Loucy (cell line): ENCODE data around the gene PPP2R3B.

Experiments used
- H2AFZ ChIP-seq: fragments of 200-600 bp; sonication (generic); 2 replicates; pipeline ENCODE4 v1.6.0; 2016; ENCODE audit warnings: antibody characterized with exemption, mild to moderate bottlenecking, low read length, moderate library complexity
- H3F3A ChIP-seq: fragments of 200-600 bp; 2 replicates; pipeline ENCODE4 v1.6.0; 2016; ENCODE audit warnings: antibody characterized with exemption, low read depth, mild to moderate bottlenecking
- H3K27me3 ChIP-seq: fragments of 200-600 bp; sonication (generic); 2 replicates; pipeline ENCODE4 v1.6.1; 2014; ENCODE audit warnings: low read length, mild to moderate bottlenecking; ENCODE audit not compliant: insufficient read depth, poor library complexity, severe bottlenecking
- H3K36me3 ChIP-seq: fragments of 200-600 bp; sonication (generic); 2 replicates; pipeline ENCODE4 v1.6.1; 2016; ENCODE audit warnings: low read length; ENCODE audit not compliant: insufficient read depth
- H3K4me1 ChIP-seq: fragments of 200-600 bp; sonication (generic); 2 replicates; pipeline ENCODE4 v1.5.1; 2014; ENCODE audit warnings: low read length, mild to moderate bottlenecking; ENCODE audit not compliant: insufficient read depth, poor library complexity, severe bottlenecking
- H3K4me2 ChIP-seq: fragments of 200-600 bp; sonication (generic); 2 replicates; pipeline ENCODE4 v1.6.0; 2014; ENCODE audit warnings: antibody characterized with exemption, low read length, low read depth, mild to moderate bottlenecking; ENCODE audit not compliant: poor library complexity, severe bottlenecking
- H3K4me3 ChIP-seq: fragments of 200-600 bp; sonication (generic); 2 replicates; pipeline ENCODE4 v1.5.1; 2014; ENCODE audit warnings: low read length, mild to moderate bottlenecking, mixed read lengths; ENCODE audit not compliant: poor library complexity, severe bottlenecking
- H3K79me2 ChIP-seq: fragments of 200-600 bp; sonication (generic); 2 replicates; pipeline ENCODE4 v1.6.1; 2014; ENCODE audit warnings: low read length; ENCODE audit not compliant: insufficient read depth
- H3K9ac ChIP-seq: fragments of 200-600 bp; sonication (generic); 2 replicates; pipeline ENCODE4 v1.6.0; 2014; ENCODE audit warnings: mild to moderate bottlenecking, low read depth, low read length, moderate library complexity; ENCODE audit not compliant: poor library complexity, severe bottlenecking
- H3K9me2 ChIP-seq: fragments of 200-600 bp; sonication (generic); replicated peaks from 2 replicates; pipeline ENCODE4 v1.6.1; 2016; ENCODE audit warnings: low read depth, low read length, mixed read lengths
- H3K9me3 ChIP-seq: fragments of 200-600 bp; sonication (generic); 2 replicates; pipeline ENCODE4 v1.6.1; 2014; ENCODE audit warnings: mild to moderate bottlenecking, antibody characterized with exemption, low read length, low read depth; ENCODE audit not compliant: insufficient read depth
- H4K20me1 ChIP-seq: fragments of 200-600 bp; sonication (generic); 2 replicates; pipeline ENCODE4 v1.6.0; 2014; ENCODE audit warnings: antibody characterized with exemption, low read length, mild to moderate bottlenecking; ENCODE audit not compliant: insufficient read depth, poor library complexity, severe bottlenecking
- EZH2phosphoT487 ChIP-seq: fragments of 200-600 bp; IDR thresholded peaks from 2 replicates; pipeline ENCODE4 v1.6.1; 2018; ENCODE audit warnings: antibody characterized with exemption, mild to moderate bottlenecking, moderate library complexity, borderline replicate concordance
- TF ChIP-seq, protein P1 (sequence below): fragments of 200-600 bp; sonication (generic); conservative IDR thresholded peaks from 2 replicates; pipeline ENCODE4 v1.5.1; 2014; ENCODE audit warnings: mild to moderate bottlenecking, antibody characterized with exemption, low read length

PPP2R3B gene

DNA sequence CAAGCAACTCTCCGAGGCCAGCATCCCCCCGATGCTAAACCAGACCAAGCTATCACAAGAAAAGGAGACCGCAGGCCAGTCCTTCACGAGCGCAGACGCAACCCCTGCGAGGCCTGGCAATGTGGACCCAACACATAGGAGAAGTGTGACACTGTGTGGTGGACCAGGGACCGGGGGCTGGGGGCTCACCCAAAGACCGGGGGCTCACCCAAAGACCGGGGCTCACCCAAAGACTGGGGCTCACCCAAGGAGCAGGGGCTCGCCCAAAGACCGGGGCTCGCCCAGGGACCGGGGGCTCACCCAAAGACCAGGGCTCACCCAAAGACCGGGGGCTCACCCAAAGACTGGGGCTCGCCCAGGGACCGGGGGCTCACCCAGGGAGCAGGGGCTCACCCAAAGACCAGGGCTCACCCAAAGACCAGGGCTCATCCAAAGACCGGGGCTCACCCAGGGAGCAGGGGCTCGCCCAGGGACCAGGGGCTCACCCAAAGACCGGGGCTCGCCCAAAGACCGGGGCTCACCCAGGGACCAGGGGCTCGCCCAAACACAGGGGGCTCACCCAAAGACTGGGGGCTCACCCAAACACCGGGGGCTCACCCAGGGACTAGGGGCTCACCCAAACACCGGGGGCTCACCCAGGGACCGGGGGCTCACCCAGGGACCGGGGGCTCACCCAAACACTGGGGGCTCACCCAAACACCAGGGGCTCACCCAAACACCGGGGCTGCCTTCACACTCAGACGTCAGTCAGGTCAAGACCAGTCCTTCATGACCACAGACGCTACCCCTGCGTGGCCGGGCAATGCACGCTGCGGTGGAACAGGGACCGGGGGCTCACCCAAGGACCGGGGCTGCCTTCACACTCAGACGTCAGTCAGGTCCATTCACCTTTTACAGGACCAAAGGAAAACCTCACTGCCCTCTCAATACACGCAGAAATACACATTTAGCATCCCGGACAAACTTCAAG is 32.9 kb downstream of the PPP2R3B start:
- peaks cover 14% of the 10 kb centered on the region for H3K4me1 ChIP-seq
- no peaks in the 10 kb centered on the region for H4K20me1 ChIP-seq
- no peak overlapping the region for H2AFZ ChIP-seq
- no peaks in the 10 kb centered on the region for H3K9me3 ChIP-seq
- no peak overlapping the region for H3K4me2 ChIP-seq
- TF ChIP-seq EZH2phosphoT487, result no peak
- TF ChIP-seq, protein P1, sequence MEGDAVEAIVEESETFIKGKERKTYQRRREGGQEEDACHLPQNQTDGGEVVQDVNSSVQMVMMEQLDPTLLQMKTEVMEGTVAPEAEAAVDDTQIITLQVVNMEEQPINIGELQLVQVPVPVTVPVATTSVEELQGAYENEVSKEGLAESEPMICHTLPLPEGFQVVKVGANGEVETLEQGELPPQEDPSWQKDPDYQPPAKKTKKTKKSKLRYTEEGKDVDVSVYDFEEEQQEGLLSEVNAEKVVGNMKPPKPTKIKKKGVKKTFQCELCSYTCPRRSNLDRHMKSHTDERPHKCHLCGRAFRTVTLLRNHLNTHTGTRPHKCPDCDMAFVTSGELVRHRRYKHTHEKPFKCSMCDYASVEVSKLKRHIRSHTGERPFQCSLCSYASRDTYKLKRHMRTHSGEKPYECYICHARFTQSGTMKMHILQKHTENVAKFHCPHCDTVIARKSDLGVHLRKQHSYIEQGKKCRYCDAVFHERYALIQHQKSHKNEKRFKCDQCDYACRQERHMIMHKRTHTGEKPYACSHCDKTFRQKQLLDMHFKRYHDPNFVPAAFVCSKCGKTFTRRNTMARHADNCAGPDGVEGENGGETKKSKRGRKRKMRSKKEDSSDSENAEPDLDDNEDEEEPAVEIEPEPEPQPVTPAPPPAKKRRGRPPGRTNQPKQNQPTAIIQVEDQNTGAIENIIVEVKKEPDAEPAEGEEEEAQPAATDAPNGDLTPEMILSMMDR, result no peak
- no peak overlapping the region for H3K9ac ChIP-seq
- no peaks in the 10 kb centered on the region for H3K36me3 ChIP-seq
- H3K27me3 ChIP-seq, result no peaks in the 10 kb centered on the region
- H3K4me3 ChIP-seq, result no peak overlapping the region
- no peaks in the 10 kb centered on the region for H3F3A ChIP-seq
- H3K9me2 ChIP-seq, result no peaks in the 10 kb centered on the region
- H3K79me2 ChIP-seq, result no peaks in the 10 kb centered on the region

DNA sequence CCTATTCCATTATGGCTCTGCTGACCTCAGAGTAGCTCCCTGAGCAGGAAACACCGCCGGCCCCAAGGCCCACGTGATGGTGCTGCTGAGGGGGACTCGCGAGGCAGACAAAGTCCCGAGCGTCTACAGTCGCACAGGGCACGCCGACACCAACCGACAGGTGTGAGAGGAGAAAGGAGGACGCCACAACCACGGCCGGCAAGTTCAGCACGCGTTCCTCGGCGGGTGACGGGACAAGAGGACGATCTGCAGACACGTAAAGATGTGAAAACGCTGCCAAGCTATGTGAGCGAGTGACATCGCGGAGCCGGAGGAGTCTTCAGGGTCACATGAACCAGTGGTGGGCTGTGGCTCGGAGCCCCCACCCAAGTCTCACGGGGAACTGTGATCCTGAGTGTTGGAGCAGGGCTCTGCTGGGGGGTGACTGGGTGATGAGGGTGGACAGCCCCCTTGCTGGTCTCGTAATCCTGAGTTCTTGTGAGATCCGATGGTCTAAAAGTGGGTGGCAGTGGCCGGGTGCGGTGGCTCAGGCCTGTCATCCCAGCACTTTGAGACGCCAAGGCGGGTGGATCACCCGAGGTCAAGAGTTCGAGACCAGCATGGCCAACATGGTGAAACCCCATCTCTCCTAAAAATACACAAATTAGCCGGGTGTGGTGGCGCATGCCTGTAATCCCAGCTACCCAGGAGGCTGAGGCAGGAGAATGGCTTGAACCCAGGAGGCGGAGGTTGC is 34.0 kb downstream of the PPP2R3B start:
- Histone ChIP-seq H3K4me1 (peaks cover 10% of the 10 kb centered on the region), H3K4me3 (no peak overlapping the region), H3K36me3 (no peaks in the 10 kb centered on the region), H2AFZ (no peak overlapping the region), H3K27me3 (no peaks in the 10 kb centered on the region), H3K9me2 (no peaks in the 10 kb centered on the region), H4K20me1 (no peaks in the 10 kb centered on the region), H3K79me2 (no peaks in the 10 kb centered on the region), H3K9ac (no peak overlapping the region), H3K4me2 (no peak overlapping the region), H3K9me3 (no peaks in the 10 kb centered on the region), H3F3A (no peaks in the 10 kb centered on the region)
- TF ChIP-seq, protein P1, result no peak
- no peak for TF ChIP-seq EZH2phosphoT487

DNA sequence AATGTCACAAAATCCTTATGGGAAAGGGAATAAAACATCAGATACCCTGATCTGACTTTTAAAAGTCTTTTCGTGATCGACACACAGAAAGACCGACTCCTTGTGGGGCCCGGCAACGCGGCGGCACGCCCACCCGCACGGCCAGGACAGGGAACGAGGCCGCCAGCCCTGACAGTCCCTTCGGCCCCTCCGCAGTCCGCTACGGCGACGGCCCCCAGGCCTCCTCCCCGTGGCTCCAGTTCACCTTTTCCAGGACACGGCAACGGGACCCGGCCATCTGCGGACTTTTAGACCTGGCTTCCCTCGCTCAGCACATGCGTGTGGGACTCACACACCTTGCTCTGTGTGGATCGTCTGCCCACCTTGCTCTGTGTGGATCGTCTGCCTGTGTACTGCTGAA is 34.5 kb downstream of the PPP2R3B start:
- no peak for TF ChIP-seq EZH2phosphoT487
- TF ChIP-seq, protein P1, result no peak
- H2AFZ ChIP-seq, result no peak overlapping the region
- H3K79me2 ChIP-seq, result no peaks in the 10 kb centered on the region
- H3K9me2 ChIP-seq, result no peaks in the 10 kb centered on the region
- no peaks in the 10 kb centered on the region for H3K9me3 ChIP-seq
- H3K27me3 ChIP-seq, result no peaks in the 10 kb centered on the region
- no peak overlapping the region for H3K4me3 ChIP-seq
- H3K36me3 ChIP-seq, result no peaks in the 10 kb centered on the region
- no peak overlapping the region for H3K4me2 ChIP-seq
- H3F3A ChIP-seq, result no peaks in the 10 kb centered on the region
- H3K9ac ChIP-seq, result no peak overlapping the region
- peaks cover 4% of the 10 kb centered on the region for H3K4me1 ChIP-seq
- no peaks in the 10 kb centered on the region for H4K20me1 ChIP-seq
